CD4-positive, alpha-beta T cell (primary cell): ENCODE measurements around the gene INPP5F. TPM values are rescaled to one million over a fixed set of nuclear protein-coding genes. Genes with fewer than 3 reads are reported as not detected.
"Not testable (repeated sequence)": the region's sequence is repeated elsewhere in the genome, so short reads cannot be mapped to it uniquely, and the experiment has no call there.

Experiments used
- ATAC-seq: fragments of 200-7000 bp; cut with Tn5 transposase; one replicate; pipeline ENCODE4 v1.10.0; 2022; ENCODE audit warnings: mild to moderate bottlenecking; ENCODE audit not compliant: poor library complexity
- CTCF ChIA-PET: fragments of 350-600 bp; sonication (Branson Sonifier 250); formaldehyde crosslinking; loops from one replicate; lab custom pipeline; 2021; ENCODE audit warnings: antibody characterized with exemption, inconsistent platforms; lab: Charles Lee
- POLR2A ChIA-PET: fragments of 350-600 bp; sonication (Branson Sonifier 250); formaldehyde crosslinking; loops from one replicate; lab custom pipeline; 2021; ENCODE audit warnings: antibody characterized with exemption, inconsistent platforms; lab: Charles Lee
- DNase-seq, 14 experiments: peaks; one replicate each; pipeline ENCODE4 v3.0.0-alpha.2; 2013 to 2020; ENCODE audit warnings: mixed read lengths in 2 of 14
- H3K27ac ChIP-seq, 2 donors: one replicate each; pipeline versions ENCODE4 v1.5.1 to v1.7.0; 2013; ENCODE audit warnings: low read length in 2 of 2, low read depth in 1 of 2, mild to moderate bottlenecking in 1 of 2
- H3K27me3 ChIP-seq, 2 experiments: 1 replicate in 1 of 2; 2 replicates in 1 of 2; pipeline versions ENCODE4 v1.6.1 to v1.7.0; 2013; ENCODE audit warnings: low read length in 2 of 2, control low read depth in 1 of 2, mild to moderate bottlenecking in 1 of 2, moderate library complexity in 1 of 2; ENCODE audit not compliant: insufficient read depth in 2 of 2, control insufficient read depth in 1 of 2
- H3K36me3 ChIP-seq: one replicate; pipeline ENCODE4 v1.6.1; 2013; ENCODE audit warnings: low read length, control low read depth; ENCODE audit not compliant: insufficient read depth
- H3K4me1 ChIP-seq: one replicate; pipeline ENCODE4 v1.6.1; 2013; ENCODE audit warnings: low read length, control low read depth; ENCODE audit not compliant: insufficient read depth
- H3K4me3 ChIP-seq: one replicate; pipeline ENCODE4 v1.5.1; 2013; ENCODE audit warnings: mild to moderate bottlenecking, low read length, moderate library complexity
- H3K9me3 ChIP-seq, 2 experiments: 1 replicate in 1 of 2; 2 replicates in 1 of 2; pipeline versions ENCODE4 v1.6.1 to v1.7.0; 2013; ENCODE audit warnings: low read length in 2 of 2, mild to moderate bottlenecking in 2 of 2, control low read depth in 1 of 2, moderate library complexity in 1 of 2; ENCODE audit not compliant: control insufficient read depth in 1 of 2, insufficient read depth in 1 of 2
- H3K27ac Mint-ChIP-seq: one replicate; pipeline ENCODE4 v1.8.0; 2020; ENCODE audit warnings: mixed read lengths
- H3K27me3 Mint-ChIP-seq: one replicate; pipeline ENCODE4 v1.8.0; 2021; ENCODE audit warnings: mixed read lengths
- H3K36me3 Mint-ChIP-seq: one replicate; pipeline ENCODE4 v1.8.0; 2021; ENCODE audit warnings: low read depth, mixed read lengths
- H3K4me1 Mint-ChIP-seq: one replicate; pipeline ENCODE4 v1.8.0; 2021; ENCODE audit warnings: low read depth, mixed read lengths
- H3K4me3 Mint-ChIP-seq: one replicate; pipeline ENCODE4 v1.8.0; 2020; ENCODE audit warnings: mild to moderate bottlenecking, mixed read lengths
- H3K9me3 Mint-ChIP-seq: one replicate; pipeline ENCODE4 v1.8.0; 2020; ENCODE audit warnings: mixed read lengths
- CTCF ChIP-seq: fragments of 200-600 bp; IDR thresholded peaks from one replicate; pipeline ENCODE4 v1.8.0; 2022; ENCODE audit warnings: antibody characterized with exemption, mild to moderate bottlenecking
- intact Hi-C, 2 experiments: fragments of 100-400 bp; cut with DNase I in 1 of 2; cut with micrococcal nuclease in 1 of 2; formaldehyde crosslinking; loops; one replicate each; pipeline versions ENCODE4 v1.15.1 to v1.9.0; 2023 to 2025; cut with DNase I, micrococcal nuclease
- total RNA-seq, 174 experiments: library from RNA in 2 of 174; stranded (reverse) in 2 of 174; gene quantifications; one replicate each; pipeline ENCODE4 v1.2.3 and lab custom pipeline; 2021 to 2026

INPP5F gene
- total RNA-seq, 2 experiments from 2014 or later, result 6.2 to 6.4 TPM

DNA sequence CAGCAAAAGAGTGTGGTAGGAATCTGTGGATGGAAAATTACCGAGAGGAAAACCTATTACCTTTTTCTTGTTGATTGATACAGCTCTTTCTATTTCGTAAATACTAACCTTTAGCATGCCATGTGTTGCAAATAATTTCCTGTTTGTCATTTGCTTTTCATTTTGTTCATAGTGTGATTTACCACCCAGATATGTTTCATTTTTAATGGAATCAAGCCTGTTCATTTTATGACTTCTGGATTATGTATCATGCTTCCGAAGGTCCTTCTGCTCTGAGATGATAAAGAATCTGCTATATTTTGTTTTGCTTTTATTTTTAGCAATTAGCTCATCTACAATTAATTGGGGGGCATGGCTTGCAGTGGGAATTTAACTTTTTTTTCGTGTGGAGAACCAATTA is 46.5 kb downstream of the INPP5F start:
- no peaks in the 10 kb centered on the region for H3K9me3 ChIP-seq
- H3K27ac ChIP-seq, result no peak overlapping the region
- no peak for TF ChIP-seq CTCF
- ATAC-seq (no peak), DNase-seq (no peak)
- CTCF ChIA-PET, result interaction anchor here (0.9 kb wide), 1 partner anchor 22 kb away, joined by 3 read pairs; no protein-coding TSS in a partner anchor
- intact Hi-C loops, result no loop called here
- H3K27me3 ChIP-seq, result no peaks in the 10 kb centered on the region
- H3K4me1 ChIP-seq, result no peaks in the 10 kb centered on the region
- POLR2A ChIA-PET, result interaction anchor here (0.6 kb wide), 1 partner anchor 120 kb away, joined by 3 read pairs; no protein-coding TSS in a partner anchor
- no peak overlapping the region for H3K4me3 Mint-ChIP-seq
- no peak overlapping the region for H3K4me3 ChIP-seq
- H3K36me3 ChIP-seq, result no peaks in the 10 kb centered on the region
- no peaks in the 10 kb centered on the region for H3K9me3 Mint-ChIP-seq
- H3K27me3 Mint-ChIP-seq, result no peaks in the 10 kb centered on the region
- H3K27ac Mint-ChIP-seq, result no peak overlapping the region
- no peaks in the 10 kb centered on the region for H3K36me3 Mint-ChIP-seq
- peaks cover 31% of the 10 kb centered on the region for H3K4me1 Mint-ChIP-seq

- ATAC-seq, H3K27ac ChIP-seq, H3K36me3 ChIP-seq, DNase-seq, H3K4me3 Mint-ChIP-seq, H3K27me3 Mint-ChIP-seq, H3K4me3 ChIP-seq, intact Hi-C loops, POLR2A ChIA-PET, H3K9me3 Mint-ChIP-seq, H3K4me1 ChIP-seq, H3K27me3 ChIP-seq, CTCF ChIA-PET, H3K9me3 ChIP-seq, H3K27ac Mint-ChIP-seq, H3K36me3 Mint-ChIP-seq: not testable (repeated sequence)
- H3K4me1 Mint-ChIP-seq, result peaks cover 24% of the 10 kb centered on the region
These were observed 47.2 kb downstream of the INPP5F start for GRCh38 chr10:119773041-119773440.

GRCh38 chr10:119775529-119775928 is 49.7 kb downstream of the INPP5F start:
- no peak overlapping the region for H3K27ac ChIP-seq
- no peak for TF ChIP-seq CTCF
- ChIA-PET POLR2A (no interaction called here), CTCF (no interaction called here)
- no peak overlapping the region for H3K27ac Mint-ChIP-seq
- no peaks in the 10 kb centered on the region for H3K27me3 Mint-ChIP-seq
- no peak overlapping the region for H3K4me3 Mint-ChIP-seq
- H3K27me3 ChIP-seq, result no peaks in the 10 kb centered on the region
- H3K4me3 ChIP-seq, result no peak overlapping the region
- H3K36me3 Mint-ChIP-seq, result no peaks in the 10 kb centered on the region
- H3K36me3 ChIP-seq, result no peaks in the 10 kb centered on the region
- no peaks in the 10 kb centered on the region for H3K4me1 ChIP-seq
- no peak for ATAC-seq
- DNase-seq, result no peak
- intact Hi-C loops, result no loop called here
- peaks cover 16% of the 10 kb centered on the region for H3K4me1 Mint-ChIP-seq
- no peaks in the 10 kb centered on the region for H3K9me3 ChIP-seq
- H3K9me3 Mint-ChIP-seq, result no peaks in the 10 kb centered on the region

- Mint-ChIP-seq H3K4me1 (peaks cover 16% of the 10 kb centered on the region), H3K27ac (no peak overlapping the region), H3K36me3 (no peaks in the 10 kb centered on the region), H3K9me3 (no peaks in the 10 kb centered on the region), H3K4me3 (no peak overlapping the region), H3K27me3 (no peaks in the 10 kb centered on the region)
- ChIA-PET POLR2A (no interaction called here), CTCF (no interaction called here)
- Histone ChIP-seq H3K36me3 (no peaks in the 10 kb centered on the region), H3K4me3 (no peak overlapping the region), H3K27ac (no peak overlapping the region), H3K27me3 (no peaks in the 10 kb centered on the region), H3K4me1 (no peaks in the 10 kb centered on the region), H3K9me3 (no peaks in the 10 kb centered on the region)
- ATAC-seq (no peak), DNase-seq (no peak)
- intact Hi-C loops, result no loop called here
- TF ChIP-seq CTCF, result no peak
These were observed 50.7 kb downstream of the INPP5F start for GRCh38 chr10:119776536-119776935.
